LNCaP clone FGC (cell line): ENCODE measurements around the gene MEF2D.

Experiments used
- DNase-seq: peaks from one replicate; pipeline ENCODE4 v3.0.0-alpha.2; 2011; ENCODE audit warnings: low read depth
- H3K4me3 ChIP-seq: 2 replicates; pipeline ENCODE4 v1.5.1; 2011; ENCODE audit warnings: mild to moderate bottlenecking, low read depth, low read length, control low read depth
- TF ChIP-seq, protein P1 (sequence below): IDR thresholded peaks from 2 replicates; pipeline ENCODE4 v1.5.1; 2012; ENCODE audit warnings: mild to moderate bottlenecking; ENCODE audit not compliant: control insufficient read depth, insufficient read depth; ENCODE audit errors: extremely low read depth

Gene MEF2D

GRCh38 chr1:156525856-156526489 lies 25.4 kb upstream of the MEF2D start:
- TF ChIP-seq, protein P1, sequence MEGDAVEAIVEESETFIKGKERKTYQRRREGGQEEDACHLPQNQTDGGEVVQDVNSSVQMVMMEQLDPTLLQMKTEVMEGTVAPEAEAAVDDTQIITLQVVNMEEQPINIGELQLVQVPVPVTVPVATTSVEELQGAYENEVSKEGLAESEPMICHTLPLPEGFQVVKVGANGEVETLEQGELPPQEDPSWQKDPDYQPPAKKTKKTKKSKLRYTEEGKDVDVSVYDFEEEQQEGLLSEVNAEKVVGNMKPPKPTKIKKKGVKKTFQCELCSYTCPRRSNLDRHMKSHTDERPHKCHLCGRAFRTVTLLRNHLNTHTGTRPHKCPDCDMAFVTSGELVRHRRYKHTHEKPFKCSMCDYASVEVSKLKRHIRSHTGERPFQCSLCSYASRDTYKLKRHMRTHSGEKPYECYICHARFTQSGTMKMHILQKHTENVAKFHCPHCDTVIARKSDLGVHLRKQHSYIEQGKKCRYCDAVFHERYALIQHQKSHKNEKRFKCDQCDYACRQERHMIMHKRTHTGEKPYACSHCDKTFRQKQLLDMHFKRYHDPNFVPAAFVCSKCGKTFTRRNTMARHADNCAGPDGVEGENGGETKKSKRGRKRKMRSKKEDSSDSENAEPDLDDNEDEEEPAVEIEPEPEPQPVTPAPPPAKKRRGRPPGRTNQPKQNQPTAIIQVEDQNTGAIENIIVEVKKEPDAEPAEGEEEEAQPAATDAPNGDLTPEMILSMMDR, result no peak
- no peak overlapping the region for H3K4me3 ChIP-seq
- no peak for DNase-seq

DNA sequence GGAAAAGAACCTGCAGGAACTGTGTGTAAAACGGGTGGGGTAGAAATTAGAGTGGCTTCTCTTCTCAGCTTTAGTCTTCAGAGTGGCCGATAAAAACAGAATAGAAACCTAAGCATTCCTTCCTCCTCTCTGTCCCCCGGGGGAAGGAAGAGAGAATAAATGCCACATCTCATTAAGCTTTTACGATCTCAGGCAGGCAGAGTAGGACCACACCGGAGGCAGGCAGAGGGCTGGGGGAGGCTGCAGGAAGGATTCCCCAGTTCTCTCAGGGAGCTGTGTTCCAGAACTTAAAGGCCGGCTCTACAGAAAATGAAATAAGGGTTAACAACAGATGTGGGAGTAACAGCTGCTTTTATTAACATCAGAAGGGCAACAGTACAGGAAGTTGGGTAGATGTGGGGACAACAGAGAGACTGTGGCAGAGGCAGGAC lies 24.5 kb upstream of the MEF2D start:
- DNase-seq, result no peak
- H3K4me3 ChIP-seq, result no peak overlapping the region
- TF ChIP-seq, protein P1, result no peak

GRCh38 chr1:156524481-156524869 lies 23.9 kb upstream of the MEF2D start:
- TF ChIP-seq, protein P1, result no peak
- H3K4me3 ChIP-seq, result no peak overlapping the region
- no peak for DNase-seq

DNA sequence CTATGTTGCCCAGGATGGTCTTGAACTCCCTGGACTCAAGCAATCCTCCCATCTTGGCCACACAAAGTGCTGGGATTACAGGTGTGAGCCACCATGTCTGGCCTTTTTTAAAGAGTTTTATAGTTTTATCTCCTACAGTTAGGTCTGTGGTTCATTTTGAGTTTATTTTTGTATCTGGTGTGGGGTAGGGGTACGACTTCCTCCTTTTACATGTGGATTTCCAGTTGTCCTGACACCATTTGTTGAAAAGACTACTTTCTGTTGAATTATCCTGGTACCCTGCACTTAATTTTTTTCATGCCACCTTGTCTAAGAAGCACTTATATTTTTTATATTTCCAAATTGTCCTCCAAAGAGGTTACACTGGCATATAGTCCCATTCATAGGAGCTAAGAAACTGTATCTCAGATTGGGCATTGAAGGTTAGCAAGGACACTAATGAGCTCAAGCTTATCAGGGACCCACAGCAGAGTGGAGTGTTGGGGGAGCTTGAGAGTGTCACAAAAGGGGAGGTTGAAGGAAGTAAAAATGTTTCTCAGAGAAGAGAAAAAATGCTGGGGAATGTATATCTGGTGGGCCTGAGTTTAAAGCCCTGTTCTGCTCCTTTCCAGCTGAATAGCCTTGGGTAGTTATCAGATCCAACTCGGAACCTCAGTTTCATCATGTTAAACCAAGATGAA lies 23.4 kb upstream of the MEF2D start:
- TF ChIP-seq, protein P1, result no peak
- no peak overlapping the region for H3K4me3 ChIP-seq
- no peak for DNase-seq

- H3K4me3 ChIP-seq, result no peak overlapping the region
- DNase-seq, result no peak
- TF ChIP-seq, protein P1, result no peak
These were observed 21.9 kb upstream of the MEF2D start for GRCh38 chr1:156522443-156522970.

DNA sequence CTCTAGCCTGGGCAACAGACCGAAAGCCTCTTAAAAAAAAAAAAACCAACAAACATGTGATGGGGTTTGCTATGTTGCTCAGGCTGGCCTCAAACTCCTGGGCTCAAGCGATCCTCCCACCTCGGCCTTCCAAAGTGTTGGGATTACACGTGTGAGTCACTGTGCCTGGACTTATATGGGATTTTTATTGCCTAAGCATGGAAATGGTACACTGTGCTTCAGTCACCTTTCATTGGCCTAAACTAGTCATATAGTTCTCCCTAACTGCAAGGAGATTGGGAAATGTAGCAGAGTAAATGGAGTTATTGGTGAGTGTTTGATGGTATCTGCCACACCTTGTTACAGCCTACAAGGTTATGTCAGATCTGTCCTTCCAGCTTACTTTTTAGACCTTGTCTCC lies 17.2 kb upstream of the MEF2D start:
- TF ChIP-seq, protein P1, result no peak
- H3K4me3 ChIP-seq, result no peak overlapping the region
- no peak for DNase-seq

GRCh38 chr1:156516821-156517220 lies 16.2 kb upstream of the MEF2D start:
- DNase-seq, result no peak
- TF ChIP-seq, protein P1, result no peak
- no peak overlapping the region for H3K4me3 ChIP-seq
